ENCODE measurements around the gene JAG1.
"Not testable (repeated sequence)": the region's sequence is repeated elsewhere in the genome, so short reads cannot be mapped to it uniquely, and the experiment has no call there.

The JAG1 gene

GRCh38 chr20:10637031-10637559, 36.7 kb downstream of the JAG1 start:
- DNase-seq (ENCODE audit: low read depth): no peak

- no peak for DNase-seq (ENCODE audit: low read depth)
Measured at GRCh38 chr20:10636326-10636818, 37.4 kb downstream of the JAG1 start.

GRCh38 chr20:10635476-10636208, 38.2 kb downstream of the JAG1 start:
- DNase-seq (ENCODE audit: low read depth): no peak

GRCh38 chr20:10634683-10635411, 39.0 kb downstream of the JAG1 start:
- DNase-seq (ENCODE audit: low read depth): no peak

GRCh38 chr20:10634211-10634610, 39.6 kb downstream of the JAG1 start:
- DNase-seq (ENCODE audit: low read depth): no peak

GRCh38 chr20:10633718-10634117, 40.1 kb downstream of the JAG1 start:
- no peak for DNase-seq (ENCODE audit: low read depth)

- DNase-seq (ENCODE audit: low read depth): no peak
Measured at GRCh38 chr20:10632721-10633509, 40.9 kb downstream of the JAG1 start.

GRCh38 chr20:10631126-10631525, 42.7 kb downstream of the JAG1 start:
- DNase-seq (ENCODE audit: low read depth): no peak

- DNase-seq (ENCODE audit: low read depth): no peak
Measured at GRCh38 chr20:10629946-10630650, 43.7 kb downstream of the JAG1 start.

- no peak for DNase-seq (ENCODE audit: low read depth)
Measured at GRCh38 chr20:10626896-10627295, 46.9 kb downstream of the JAG1 start.

- no peak for DNase-seq (ENCODE audit: low read depth)
Measured at GRCh38 chr20:10625641-10626040, 48.2 kb downstream of the JAG1 start.

- DNase-seq (ENCODE audit: low read depth): no peak
Measured at GRCh38 chr20:10622657-10623418, 51.0 kb downstream of the JAG1 start.

- DNase-seq (ENCODE audit: low read depth): no peak
Measured at GRCh38 chr20:10621149-10621548, 52.6 kb downstream of the JAG1 start.

- DNase-seq (ENCODE audit: low read depth): no peak
Measured at GRCh38 chr20:10619427-10619826, 54.4 kb downstream of the JAG1 start.

GRCh38 chr20:10618611-10619245, 55.1 kb downstream of the JAG1 start:
- no peak for DNase-seq (ENCODE audit: low read depth)

GRCh38 chr20:10617549-10618133, 56.2 kb downstream of the JAG1 start:
- DNase-seq (ENCODE audit: low read depth): not testable (repeated sequence)

GRCh38 chr20:10616212-10616611, 57.6 kb downstream of the JAG1 start:
- no peak for DNase-seq (ENCODE audit: low read depth)

- no peak for DNase-seq (ENCODE audit: low read depth)
Measured at GRCh38 chr20:10613911-10614310, 59.9 kb downstream of the JAG1 start.

- DNase-seq (ENCODE audit: low read depth): not testable (repeated sequence)
Measured at GRCh38 chr20:10613426-10613825, 60.4 kb downstream of the JAG1 start.

- DNase-seq (ENCODE audit: low read depth): no peak
Measured at GRCh38 chr20:10611357-10611756, 62.4 kb downstream of the JAG1 start.
